A204.1 (cell line): Measurements from ENCODE around the gene ERH.
"Not testable (repeated sequence)": the region's sequence is repeated elsewhere in the genome, so short reads cannot be mapped to it uniquely, and the experiment has no call there.

Experiments used
- FAIRE-seq: peaks from 2 replicates; lab custom pipeline; 2012; peaks lifted over from hg19 to GRCh38; lab: Jason Lieb, UNC

ERH gene

DNA sequence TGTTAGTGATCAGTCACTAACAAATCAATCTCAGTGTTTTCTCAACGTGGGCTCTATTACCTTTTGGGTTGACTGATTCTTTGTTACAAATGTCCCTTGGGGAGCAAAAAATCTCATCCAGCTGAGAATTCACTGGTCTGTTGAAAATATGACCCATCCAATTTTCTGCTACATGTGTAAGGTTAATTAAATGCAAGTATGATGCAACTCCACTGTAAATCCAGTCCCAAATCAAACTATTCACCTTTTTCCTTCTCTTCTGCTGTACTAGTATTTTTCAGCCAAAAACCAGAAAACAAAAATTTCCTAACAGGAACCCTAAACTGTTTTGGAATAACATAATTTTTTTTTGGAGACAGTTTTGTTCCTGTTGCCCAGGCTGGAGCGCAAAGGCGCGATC lies 2.2 kb downstream of the ERH start:
- FAIRE-seq: no peak

DNA sequence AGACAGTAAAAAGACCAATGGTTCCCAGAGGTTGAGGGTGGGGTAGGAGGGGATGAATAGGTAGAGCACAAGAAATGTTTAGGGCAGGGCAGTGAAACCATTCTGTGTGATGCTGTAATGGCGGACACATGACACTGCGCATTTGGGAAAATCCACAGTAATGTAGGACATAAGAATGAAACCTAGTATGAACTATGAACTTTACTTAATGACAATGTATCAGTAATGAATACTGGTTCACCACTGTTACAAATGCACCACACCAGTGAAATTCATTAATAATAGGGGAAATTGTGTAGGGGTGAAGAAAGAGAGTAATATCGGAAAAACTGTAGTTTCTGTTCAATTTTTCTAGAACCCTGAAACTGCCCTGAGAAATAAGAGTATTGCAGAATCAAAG lies 5.6 kb downstream of the ERH start:
- FAIRE-seq: no peak

DNA sequence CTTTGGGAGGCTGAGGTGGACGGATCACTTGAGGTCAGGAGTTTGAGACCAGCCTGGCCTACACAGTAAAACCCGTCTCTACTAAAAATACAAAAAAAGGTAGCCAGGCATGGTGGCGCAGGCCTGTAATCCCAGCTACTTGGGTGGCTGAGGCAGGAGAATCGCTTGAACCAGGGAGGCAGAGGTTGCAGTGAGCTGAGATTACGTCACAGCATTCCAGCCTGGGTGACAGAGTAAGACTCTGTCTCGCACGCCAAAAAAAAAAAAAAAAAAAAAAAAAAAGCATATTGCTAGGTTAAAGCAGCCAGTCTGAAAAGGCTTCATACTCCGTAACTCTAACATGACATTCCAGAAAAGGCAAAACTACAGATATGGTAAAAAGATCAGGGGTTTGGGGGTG lies 6.7 kb downstream of the ERH start:
- FAIRE-seq: not testable (repeated sequence)

DNA sequence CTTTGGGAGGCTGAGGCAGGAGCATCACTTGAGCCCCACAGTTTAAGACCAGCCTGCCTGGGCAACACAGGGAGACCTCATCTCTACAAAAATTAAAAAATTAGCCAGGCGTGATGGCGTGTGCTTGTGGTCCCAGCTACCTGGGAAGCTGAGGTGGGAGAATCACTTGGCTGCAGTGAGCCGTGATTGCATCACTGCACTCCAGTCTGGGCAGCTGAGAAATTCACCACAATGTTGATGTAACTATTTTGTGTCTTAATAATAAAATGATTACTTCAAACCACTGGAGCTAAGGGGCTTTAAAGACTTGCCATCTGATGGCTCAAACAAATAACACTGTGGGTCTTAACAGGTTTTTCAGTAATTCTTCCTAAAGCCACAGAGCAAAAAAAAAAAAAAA lies 10.8 kb downstream of the ERH start:
- no peak for FAIRE-seq

DNA sequence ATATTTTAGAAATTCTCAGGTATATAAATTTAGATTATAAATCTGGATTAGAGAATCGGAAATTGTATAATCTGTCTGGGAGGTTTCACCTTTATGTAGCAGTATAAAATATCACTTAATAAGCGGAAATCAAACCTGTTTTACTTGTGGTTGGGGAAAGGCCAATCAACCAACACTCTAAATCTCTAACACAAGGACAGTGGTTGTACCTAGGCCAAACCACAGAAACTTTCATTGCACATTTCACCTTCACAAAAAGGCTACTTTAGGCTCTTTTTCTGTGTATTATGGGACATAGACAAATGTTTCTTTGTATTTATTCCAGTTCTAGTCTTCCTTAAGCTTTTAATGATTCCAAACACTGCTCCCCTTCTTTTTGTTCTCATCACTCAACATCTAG lies 19.8 kb downstream of the ERH start:
- FAIRE-seq: no peak

DNA sequence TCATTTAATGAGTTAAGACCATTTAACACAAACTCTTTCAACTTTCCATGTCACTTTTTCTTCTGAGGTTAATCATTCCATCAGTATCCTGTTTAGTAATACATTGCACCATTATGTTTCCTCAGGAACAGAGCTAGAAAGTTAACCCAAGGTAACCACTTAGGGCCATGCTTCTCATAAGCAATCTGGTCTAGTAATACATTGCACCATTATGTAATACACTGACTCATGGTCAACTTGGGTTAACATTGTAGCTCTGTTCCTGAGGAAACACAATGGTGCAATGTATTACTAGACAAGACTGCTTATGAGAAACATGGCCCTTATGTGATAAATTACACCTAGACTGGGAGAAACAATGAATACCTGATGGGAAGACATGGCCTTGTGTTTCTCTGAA lies 21.7 kb downstream of the ERH start:
- no peak for FAIRE-seq

DNA sequence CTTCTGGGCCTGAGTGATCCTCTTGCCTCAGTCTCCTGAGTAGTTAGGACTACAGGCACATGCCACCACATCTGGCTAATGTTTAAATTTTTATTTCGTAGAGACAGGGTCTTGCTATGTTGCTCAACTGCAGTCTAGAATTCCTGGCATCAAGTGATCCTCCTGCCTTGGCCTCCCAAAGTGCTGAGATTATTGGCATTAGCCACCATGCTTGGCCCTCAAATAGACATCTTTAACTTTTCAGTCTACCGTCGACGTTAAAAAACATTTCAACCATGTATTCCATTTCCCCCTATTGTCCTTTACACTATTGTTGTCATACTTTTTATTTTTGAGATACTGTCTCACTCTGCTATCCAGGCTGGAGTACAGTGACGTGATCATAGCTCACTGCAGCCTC lies 22.4 kb downstream of the ERH start:
- FAIRE-seq: no peak

DNA sequence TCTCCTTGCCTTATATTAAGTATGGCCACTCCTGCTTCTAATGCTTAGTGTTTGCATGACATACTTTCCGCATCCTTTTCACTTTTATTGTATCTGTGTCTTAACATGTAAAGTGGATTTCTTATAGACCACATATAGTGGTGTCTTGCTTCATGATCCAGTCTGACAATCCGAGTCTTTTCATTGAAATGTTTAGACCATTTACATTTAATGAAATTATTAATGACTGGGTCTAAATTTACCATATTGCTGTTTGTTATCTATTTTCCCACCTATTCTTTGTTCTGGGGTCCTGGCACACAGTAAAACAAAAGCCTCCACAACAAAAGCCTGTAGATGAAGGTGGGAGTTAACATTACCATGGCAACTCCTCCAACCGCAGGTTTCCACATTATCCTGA lies 22.9 kb downstream of the ERH start:
- no peak for FAIRE-seq

DNA sequence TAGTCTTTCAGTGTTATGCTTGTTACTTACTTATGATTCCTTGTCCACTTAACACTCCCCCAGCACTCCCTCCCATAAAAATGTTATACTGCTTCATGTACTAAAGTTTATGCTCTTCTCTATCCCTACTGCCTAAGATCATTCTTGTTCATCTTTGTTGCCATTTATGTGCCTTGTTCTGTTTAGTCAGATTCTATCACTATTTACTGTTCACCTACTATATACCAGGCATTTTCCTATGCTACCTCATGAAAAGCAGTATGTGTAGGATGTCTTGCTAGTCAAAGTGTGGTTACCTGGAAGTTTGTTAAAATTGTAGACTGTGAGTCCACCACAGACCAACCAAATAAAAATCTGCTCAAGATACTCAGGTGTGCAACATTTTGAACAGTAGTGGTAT lies 23.9 kb downstream of the ERH start:
- FAIRE-seq: no peak

DNA sequence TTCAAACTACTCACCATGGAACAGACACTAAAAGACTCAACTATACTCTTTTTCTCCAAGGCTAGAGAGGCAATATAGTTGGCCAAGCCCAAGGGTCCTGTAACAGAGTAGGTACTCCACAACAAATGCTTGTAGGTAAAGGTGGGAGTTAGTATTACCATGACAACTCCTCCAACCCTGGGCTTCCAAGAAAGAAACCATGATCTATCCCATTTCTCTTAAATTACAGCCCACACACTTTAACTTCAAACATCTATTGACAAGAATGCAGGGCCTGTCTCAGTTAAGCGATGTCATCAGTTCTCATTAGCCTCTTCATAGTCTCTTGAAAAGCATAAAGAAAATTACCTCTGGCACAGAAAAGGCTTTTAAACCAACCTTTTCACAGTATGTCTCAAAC lies 25.0 kb downstream of the ERH start:
- FAIRE-seq: no peak

DNA sequence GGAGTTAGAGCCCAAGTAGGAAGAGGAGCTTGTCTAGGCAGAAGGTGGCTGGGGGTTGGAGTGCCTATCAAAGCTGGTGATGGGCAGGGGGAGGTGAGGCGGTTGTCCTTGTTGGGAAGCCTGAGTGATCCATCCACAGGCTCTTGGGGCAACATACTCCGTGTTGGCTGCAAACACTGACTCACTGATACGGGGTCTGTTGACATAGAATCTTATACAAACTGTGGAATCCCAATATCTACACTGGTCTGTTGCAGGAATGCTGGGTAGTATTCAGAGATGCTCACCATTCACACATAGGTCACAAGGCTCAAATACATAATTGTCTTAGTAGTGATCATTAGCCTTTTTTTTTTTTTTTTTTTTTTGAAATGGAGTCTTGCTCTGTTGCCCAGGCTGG lies 26.0 kb downstream of the ERH start:
- no peak for FAIRE-seq

DNA sequence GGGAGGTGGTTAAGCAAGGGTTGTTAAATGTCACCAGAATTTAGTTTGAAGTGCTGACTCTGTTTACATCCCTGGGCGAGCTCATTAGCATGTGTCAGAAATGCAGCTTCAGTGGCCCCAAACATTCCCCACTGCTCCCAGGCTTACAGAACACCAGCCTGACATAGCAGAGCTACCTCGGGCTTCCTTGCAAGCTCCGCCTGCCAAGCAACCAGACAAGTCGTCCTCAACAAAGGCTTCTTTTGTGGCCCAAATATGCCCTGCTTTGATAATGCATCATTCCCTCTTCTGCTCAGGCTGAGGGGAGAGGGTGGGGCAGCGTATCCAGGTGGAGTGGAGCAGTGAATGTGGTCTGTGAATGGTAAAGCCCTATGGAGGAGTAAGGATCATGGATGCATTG lies 28.0 kb downstream of the ERH start:
- FAIRE-seq: no peak

DNA sequence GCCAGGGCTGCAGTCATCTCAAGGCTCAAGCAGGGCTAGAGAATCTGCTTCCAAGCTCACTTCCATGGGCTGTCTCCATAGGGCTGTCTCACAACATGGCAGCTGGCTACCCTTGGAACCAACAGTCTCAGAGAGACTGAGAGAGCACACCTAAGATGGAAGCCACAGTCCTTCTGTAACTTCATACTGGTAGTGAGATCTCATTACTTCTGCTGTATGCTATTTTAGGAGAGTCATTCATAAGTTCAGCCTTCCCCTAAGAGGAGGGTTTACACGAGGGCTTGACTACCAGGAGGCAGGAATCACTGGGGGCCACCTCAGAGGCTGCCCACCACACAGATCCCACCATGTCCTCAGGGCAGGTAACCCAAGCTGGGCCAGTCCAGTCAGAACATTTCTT lies 29.7 kb downstream of the ERH start:
- FAIRE-seq: no peak

DNA sequence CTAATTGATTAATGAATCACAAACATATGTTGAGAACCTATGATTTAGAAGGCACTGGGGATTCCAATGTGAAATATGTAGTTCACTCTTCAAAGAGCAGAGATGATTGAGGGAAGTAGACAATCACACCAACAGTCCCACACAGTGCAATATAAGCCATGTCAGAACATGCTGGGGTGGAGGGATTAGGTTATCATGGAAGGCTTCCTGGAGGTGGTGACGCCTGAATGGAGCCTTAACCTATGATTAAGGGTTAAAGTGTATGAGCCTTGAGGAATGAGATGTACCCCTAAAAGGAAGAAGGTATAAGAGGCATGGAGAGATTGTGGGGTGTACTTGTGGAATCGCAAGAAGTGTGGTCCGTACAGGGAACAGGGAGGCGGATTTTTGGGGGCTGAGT lies 31.3 kb downstream of the ERH start:
- FAIRE-seq: no peak

DNA sequence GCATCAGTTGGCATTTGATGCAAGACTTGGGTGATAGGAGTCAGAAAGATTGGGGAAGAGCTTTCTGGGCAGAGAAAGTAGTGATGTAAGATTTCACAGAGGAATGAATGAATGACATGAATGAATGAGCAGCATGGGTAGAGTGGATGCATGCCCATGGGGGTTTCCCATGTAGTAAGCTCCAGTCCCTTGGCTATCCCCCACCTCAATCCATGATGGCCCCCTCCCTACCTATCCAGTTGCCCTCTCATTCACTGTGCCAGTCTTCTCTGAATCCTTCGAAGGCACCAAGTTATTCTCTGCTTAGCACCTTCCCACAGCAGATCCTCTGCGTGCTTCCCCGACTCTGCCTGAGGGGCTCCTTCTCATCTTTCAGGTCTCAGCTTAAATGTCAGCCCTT lies 32.0 kb downstream of the ERH start:
- no peak for FAIRE-seq

DNA sequence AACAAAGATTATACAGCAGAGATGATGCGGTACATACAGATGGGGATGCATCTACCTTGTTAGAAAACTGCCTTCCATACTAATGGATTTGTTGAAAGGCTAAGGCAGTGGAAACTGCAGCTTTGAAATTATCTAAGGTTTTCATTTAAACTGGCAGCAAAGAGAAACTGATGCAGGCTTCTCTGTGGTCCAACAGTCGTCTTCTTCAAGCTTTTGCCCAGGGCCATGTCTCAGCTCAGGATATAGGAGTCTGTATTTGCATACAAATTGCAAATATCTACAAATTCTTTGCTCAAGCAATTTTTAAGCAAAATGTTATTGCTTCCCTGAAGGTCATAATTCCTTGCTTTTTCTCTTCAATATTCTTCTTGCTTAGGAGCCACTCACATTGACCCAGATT lies 33.7 kb downstream of the ERH start:
- FAIRE-seq: no peak

DNA sequence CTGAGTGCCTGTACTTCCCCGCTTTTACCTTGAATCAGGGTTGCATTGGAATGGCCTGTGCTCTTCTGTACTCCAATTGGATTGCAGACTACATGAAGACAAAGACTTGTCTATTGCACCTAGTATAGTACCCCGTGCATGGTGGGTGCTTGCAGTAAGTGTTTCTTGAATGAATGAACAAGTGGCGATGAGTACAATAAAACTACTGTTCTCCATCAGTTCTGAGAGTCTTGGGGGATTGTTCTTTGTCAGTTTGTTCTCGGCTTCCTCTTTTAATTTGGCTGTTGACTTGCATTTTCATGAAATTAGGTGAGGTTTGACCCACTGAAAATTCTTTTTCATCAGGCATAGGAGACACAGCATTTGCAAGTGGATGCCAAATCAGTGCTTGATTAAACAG lies 34.1 kb downstream of the ERH start:
- no peak for FAIRE-seq

DNA sequence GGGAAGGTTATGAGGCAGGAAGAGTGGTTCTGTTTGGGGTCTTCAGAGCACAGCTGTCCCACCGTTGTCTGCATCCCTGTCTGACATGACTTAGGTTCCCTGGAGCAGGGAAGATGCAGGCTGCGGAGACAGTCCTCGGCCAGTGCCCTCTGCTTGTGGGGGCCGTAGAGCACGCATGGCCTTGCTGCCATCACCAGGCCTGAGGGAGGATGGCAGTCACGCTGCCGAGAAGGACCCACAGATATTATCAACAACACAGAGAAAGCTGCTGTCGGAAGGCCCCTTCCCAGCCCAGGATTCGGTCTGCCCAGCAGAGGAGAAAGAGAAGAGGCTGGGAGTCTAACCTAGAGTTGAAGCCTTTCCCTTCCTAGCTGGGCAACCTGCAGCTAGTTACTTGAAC lies 35.0 kb downstream of the ERH start:
- no peak for FAIRE-seq

DNA sequence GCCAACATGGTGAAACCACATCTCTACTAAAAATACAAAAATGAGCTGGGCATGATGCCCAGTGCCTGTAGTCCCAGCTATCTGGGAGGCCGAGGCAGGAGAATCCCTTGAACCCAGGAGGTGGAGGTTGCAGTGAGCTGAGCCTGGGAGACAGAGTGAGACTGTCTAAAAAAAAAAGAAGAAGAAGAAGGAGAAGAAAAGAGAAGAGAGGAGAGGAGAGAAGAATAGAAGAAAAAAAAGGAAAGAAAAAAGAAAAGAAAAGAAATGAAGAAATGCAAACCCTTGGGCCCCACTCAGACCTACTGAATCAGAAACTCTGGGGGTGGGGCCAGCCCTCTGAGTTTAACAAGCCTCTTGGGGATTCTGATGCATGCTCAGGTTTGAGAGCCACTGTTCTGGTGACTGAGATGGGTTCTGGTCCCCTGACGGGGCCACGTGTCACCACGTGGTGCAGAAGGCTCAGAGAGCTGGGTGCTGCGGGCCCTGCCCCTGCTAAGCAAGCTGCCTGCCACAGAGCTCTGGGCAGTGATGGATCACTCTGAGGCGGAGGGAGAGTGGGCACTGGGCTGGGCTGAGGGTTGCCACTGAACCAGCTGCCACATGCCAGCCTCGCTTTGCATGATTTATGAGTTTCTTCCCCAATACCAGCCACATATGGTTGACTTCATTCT lies 37.5 kb downstream of the ERH start:
- no peak for FAIRE-seq

DNA sequence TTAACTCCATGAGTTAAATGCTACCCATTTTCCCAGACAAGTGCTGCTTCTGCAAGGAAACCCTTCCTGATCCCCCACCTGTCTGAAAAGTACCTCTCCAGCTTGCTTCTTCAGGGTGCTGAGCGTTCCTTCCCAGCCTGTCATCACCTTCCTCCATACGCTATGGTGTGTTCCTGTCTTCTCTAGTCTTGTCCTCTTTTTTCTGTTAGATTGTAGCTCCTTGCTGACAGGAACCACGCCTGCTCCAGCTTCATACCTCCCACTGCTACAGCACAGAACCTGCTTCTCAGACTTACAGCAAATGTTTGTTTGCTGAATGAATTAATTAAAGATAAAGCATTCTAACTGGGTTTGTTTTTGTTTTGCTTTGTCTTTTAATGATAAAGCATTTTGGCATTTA lies 39.1 kb downstream of the ERH start:
- FAIRE-seq: no peak

DNA sequence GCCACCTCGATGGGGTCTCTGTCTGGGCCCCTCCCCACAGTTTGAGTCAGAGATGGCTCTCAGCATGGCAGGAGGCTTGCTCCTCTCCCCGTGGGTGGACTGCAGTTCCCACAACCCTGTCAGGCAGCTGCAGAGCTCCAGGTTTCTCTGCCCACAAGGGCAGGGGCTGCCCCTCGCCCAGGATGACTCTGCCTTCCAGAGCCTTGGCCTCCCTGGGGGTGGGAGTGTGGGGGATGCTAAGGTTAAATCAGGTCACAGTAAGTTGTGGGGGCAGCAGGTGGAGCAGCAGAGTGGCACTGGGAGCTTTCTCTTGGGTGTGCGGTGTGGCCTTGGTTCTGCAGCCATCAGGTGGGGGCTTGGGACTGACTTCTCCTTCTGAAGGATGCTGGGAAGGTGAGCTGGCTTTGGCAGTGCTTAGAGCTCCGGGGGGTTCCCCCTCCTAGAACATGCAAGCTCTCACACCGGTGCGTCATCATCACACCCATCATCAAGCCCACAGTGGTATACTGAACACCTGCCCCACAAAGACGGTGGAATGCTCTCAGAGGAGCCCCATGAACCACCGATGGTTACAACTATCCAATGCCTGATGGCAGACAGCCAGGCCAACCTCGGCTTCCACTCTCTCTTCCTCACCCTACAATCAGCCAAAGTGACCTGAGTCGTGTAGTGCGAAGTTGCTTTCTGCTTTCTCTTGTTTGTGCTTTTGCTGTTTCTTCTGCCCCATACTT lies 39.7 kb downstream of the ERH start:
- no peak for FAIRE-seq

DNA sequence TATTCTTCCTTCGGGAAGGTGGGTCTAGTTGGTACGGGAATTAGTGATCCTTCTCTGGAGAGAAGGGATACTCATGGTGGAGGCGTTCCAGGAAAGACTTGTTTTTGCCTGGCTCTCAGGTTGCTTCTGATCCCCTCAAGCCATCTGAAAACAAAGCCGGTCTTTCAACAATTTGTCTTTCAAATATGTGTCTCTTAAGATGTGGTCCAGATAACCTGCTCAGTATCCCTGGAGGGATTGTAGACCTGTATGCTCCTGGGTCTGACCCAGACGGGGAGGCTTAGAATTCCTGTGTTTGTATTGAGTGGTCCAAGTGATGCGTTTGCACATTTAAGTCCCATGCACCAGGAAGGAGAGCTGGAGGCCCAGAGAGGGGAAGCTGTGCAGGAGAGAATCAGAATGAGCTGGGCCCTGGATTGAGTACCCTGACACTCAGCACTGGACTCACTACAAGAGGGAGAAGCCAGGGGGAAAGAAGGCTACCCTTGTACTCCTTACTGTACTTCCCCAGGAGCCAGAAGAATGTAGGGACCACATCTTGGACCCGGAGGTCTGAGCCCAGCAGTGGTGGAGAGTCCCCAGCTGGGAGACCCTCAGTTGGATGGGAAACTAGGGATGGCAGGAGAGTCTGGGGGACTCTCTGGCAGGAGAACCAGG lies 40.4 kb downstream of the ERH start:
- FAIRE-seq: no peak

DNA sequence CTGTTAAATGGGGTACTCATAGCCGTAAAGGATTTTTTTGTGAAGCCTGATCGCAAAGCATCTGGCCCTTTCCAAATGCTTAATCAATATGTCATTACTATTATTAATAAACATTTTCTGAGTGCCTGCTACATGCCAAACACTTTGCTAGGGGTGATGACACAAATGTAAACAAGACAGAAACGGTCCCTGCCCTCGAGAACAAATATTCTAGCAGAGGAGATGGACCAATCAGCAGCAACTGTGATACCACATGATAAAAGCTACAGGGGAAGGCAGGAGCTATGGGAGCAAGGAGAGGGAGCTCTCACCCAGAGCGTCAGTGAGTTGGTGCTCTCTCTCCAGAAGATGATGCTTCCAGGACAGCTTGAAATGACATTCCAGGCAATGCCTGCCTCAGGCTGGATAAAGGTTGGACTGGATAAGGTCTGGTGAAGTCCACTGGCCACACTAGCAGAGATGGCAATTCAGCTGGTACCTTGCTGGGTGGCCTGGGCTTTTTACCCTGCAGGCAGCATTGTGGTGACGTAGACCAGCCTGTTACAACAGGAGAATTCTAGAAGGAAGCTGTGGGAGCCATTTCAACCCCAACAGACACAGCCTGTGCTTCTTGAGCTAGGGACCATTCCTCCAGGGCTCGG lies 41.1 kb downstream of the ERH start:
- no peak for FAIRE-seq
